Mucosa of rectum (tissue), 2 donors: ENCODE measurements around the gene MYRIP.

Experiments
- H3K27ac ChIP-seq, 2 donors: one replicate each; pipeline ENCODE4 v1.7.0; 2013; ENCODE audit warnings: inconsistent platforms in 2 of 2, low read depth in 2 of 2, low read length in 2 of 2
- H3K27me3 ChIP-seq, 2 donors: one replicate each; pipeline ENCODE4 v1.7.0; 2013; ENCODE audit warnings: low read length in 2 of 2; ENCODE audit not compliant: control insufficient read depth in 2 of 2, insufficient read depth in 2 of 2
- H3K36me3 ChIP-seq, 2 donors: one replicate each; pipeline ENCODE4 v1.7.0; 2013; ENCODE audit warnings: low read length in 2 of 2; ENCODE audit not compliant: control insufficient read depth in 2 of 2, insufficient read depth in 2 of 2
- H3K4me1 ChIP-seq, 2 donors: one replicate each; pipeline ENCODE4 v1.7.0; 2013; ENCODE audit warnings: low read length in 2 of 2, mild to moderate bottlenecking in 1 of 2; ENCODE audit not compliant: control insufficient read depth in 2 of 2, insufficient read depth in 2 of 2
- H3K4me3 ChIP-seq, 2 donors: one replicate each; pipeline ENCODE4 v1.7.0; 2013; ENCODE audit warnings: low read length in 2 of 2
- H3K9ac ChIP-seq, 2 donors: one replicate each; pipeline ENCODE4 v1.7.0; 2013; ENCODE audit warnings: low read length in 2 of 2, low read depth in 1 of 2, mild to moderate bottlenecking in 1 of 2
- H3K9me3 ChIP-seq, 2 donors: one replicate each; pipeline ENCODE4 v1.7.0; 2013; ENCODE audit warnings: low read length in 2 of 2; ENCODE audit not compliant: control insufficient read depth in 2 of 2
- donor health status: healthy.
- donor health status: Normal muscosa, but diverticular disease.

MYRIP gene

DNA sequence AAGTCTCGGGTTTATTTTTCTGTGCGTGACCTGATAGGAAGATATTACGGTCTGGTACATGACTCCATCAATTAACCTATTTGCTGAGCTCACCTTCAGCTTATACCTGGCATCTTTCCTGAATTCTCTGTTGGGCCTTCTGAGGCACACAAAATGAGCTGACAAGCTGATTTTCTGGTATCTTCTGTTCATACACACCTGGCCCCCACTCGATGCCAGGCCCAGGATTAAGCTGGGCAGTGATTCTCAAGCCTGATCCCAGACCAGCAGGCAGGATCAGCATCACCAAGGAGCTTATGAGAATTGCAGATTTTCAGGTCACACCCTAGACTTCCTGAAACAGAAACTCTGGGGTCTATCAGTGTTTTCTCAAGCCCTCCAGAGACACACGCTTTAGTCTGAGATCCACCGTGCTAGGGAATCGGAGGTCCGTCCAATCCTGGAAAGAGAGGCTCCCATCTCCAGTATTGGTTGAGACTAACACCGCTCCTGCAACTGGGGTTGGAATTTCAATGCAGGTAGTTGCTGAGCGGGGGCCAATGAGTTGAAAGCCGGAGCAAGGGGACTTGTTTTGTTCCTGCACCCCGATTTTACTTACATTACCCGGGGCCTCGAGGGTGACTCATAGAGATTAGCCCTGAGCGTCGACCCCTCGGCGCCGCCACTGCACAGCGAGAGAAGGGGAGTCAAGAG, 499.5 kb downstream of the MYRIP start:
- Histone ChIP-seq H3K4me3 (peak overlapping the region; percentile 59 to 78), H3K9me3 (no peaks in the 10 kb centered on the region), H3K9ac (peak overlapping the region; percentile 66 to 96), H3K27ac (peak overlapping the region; percentile 50 to 76), H3K36me3 (peaks cover 18 to 19% of the 10 kb centered on the region in 2 donors), H3K27me3 (no peaks in the 10 kb centered on the region), H3K4me1 (peaks cover 6 to 8% of the 10 kb centered on the region in 2 donors)

DNA sequence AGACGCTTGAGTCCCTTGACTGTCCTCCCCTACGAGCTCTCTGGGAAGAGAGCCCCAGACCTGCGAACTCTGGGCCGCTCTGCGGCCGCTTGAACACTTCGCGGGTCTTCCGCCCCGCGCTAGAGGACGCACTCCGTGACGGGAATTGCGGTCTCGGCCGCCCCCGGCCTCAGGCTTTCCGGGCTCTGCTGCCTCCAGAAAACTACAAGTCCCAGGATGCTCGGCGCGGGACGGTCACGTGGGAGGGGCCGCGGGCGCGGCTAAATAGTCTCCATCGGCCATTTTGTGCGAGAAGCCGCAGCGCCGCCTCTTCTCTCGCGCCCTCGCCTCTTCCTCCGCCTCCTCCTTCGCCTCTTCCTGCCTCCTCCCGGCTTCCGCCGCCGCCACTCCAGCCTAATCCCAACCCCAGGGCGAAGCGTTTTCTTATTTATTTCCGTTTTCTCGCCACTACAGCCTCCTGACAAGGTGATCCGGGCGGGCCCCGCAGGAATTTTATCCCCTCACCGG, 500.1 kb downstream of the MYRIP start, which contains the start of gene EIF1B:
Gene EIF1B (plus strand): TSS at position 290 of the 507 bp plus-strand sequence. CDS start 235 bp downstream, outside the sequence.
- H3K27ac ChIP-seq: peak within 1 kb of the TSS; percentile 92

More for the DNA sequence above, 500.1 kb downstream of the MYRIP start, which contains the start of gene EIF1B:
- H3K9me3 ChIP-seq: no peaks in the 10 kb centered on the region
- peaks cover 6 to 13% of the 10 kb centered on the region in 2 donors for H3K4me1 ChIP-seq
- H3K27me3 ChIP-seq: no peaks in the 10 kb centered on the region
- H3K9ac ChIP-seq: peak within 1 kb of the TSS; percentile 90 to 96
- peaks cover 19% of the 10 kb centered on the region in 2 donors for H3K36me3 ChIP-seq
- H3K4me3 ChIP-seq: peak within 1 kb of the TSS; percentile 80 to 92
